ENCODE data around the gene LAMC2.

LAMC2 gene

GRCh38 chr1:183291216-183291762 is 105.2 kb downstream of the LAMC2 start:
- DNase-seq = no peak

- no peak for DNase-seq
Measured at GRCh38 chr1:183291802-183292514, 105.9 kb downstream of the LAMC2 start.

- DNase-seq = no peak
Measured at GRCh38 chr1:183293241-183293640, 107.2 kb downstream of the LAMC2 start.

GRCh38 chr1:183293876-183294275 is 107.8 kb downstream of the LAMC2 start:
- no peak for DNase-seq

Data from midbrain (tissue), 1 donor.